Esophagus squamous epithelium (tissue), 4 donors: Measurements from ENCODE around the gene PIWIL4.

Experiments
- POLR2A ChIP-seq, 4 donors: fragments of 450-650 bp; IDR thresholded peaks; one replicate each; pipeline ENCODE4 v1.6.1; 2017; ENCODE audit warnings: antibody characterized with exemption in 4 of 4, mild to moderate bottlenecking in 4 of 4, moderate library complexity in 3 of 4
- TF ChIP-seq, protein P1 (sequence below), 6 experiments: fragments of 450-650 bp in 4 of 6; fragments of 200-600 bp in 2 of 6; sonication (generic) in 2 of 6; IDR thresholded peaks; one replicate each; pipeline ENCODE4 v1.5.1; 2016 to 2019; ENCODE audit warnings: antibody characterized with exemption in 6 of 6, mild to moderate bottlenecking in 4 of 6, moderate library complexity in 4 of 6

GRCh38 chr11:94658888-94659287 lies 91.7 kb downstream of the PIWIL4 start:
- TF ChIP-seq, protein P1, sequence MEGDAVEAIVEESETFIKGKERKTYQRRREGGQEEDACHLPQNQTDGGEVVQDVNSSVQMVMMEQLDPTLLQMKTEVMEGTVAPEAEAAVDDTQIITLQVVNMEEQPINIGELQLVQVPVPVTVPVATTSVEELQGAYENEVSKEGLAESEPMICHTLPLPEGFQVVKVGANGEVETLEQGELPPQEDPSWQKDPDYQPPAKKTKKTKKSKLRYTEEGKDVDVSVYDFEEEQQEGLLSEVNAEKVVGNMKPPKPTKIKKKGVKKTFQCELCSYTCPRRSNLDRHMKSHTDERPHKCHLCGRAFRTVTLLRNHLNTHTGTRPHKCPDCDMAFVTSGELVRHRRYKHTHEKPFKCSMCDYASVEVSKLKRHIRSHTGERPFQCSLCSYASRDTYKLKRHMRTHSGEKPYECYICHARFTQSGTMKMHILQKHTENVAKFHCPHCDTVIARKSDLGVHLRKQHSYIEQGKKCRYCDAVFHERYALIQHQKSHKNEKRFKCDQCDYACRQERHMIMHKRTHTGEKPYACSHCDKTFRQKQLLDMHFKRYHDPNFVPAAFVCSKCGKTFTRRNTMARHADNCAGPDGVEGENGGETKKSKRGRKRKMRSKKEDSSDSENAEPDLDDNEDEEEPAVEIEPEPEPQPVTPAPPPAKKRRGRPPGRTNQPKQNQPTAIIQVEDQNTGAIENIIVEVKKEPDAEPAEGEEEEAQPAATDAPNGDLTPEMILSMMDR (IDR thresholded peaks at IDR 0.05): no peak
- no peak for TF ChIP-seq POLR2A (IDR thresholded peaks at IDR 0.05)
